HT1080 (cell line): ENCODE data around the gene PDK1. TPM values are rescaled to one million over a fixed set of nuclear protein-coding genes. Genes with fewer than 3 reads are reported as not detected.
"Not testable (repeated sequence)": the region's sequence is repeated elsewhere in the genome, so short reads cannot be mapped to it uniquely, and the experiment has no call there.

ENCODE experiments used
- DNase-seq: peaks from one replicate; pipeline ENCODE4 v3.0.0-alpha.2; 2015; ENCODE audit warnings: low read depth
- total RNA-seq: library from RNA; depleted of rRNA; stranded (reverse); fragments of >200 nt; shearing (Covaris generic); gene quantifications from 2 replicates; pipeline ENCODE4 v1.2.3, GENCODE V29; 2014

PDK1 gene
- total RNA-seq, 1 experiment from 2014 or later: 11.3 TPM

DNA sequence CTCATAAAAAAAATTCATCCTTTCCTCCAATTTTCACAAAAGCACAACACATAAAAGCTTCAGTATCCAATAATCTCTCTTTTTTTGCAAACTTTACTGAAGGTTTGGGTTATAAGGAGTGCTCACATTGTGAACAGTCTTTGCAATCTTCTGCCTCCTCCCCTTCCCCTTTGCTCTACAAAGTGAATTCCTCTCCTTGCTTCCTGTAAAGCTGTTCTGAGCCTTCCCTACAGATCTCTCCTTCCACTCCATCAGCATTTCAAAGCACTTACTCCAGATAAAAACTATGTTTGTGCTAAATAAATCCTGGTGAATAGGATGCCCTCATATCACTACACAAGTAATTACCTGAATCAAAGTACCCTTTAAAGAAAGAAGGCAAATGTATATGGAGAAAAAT, 4.6 kb upstream of the PDK1 start:
- DNase-seq: no peak

DNA sequence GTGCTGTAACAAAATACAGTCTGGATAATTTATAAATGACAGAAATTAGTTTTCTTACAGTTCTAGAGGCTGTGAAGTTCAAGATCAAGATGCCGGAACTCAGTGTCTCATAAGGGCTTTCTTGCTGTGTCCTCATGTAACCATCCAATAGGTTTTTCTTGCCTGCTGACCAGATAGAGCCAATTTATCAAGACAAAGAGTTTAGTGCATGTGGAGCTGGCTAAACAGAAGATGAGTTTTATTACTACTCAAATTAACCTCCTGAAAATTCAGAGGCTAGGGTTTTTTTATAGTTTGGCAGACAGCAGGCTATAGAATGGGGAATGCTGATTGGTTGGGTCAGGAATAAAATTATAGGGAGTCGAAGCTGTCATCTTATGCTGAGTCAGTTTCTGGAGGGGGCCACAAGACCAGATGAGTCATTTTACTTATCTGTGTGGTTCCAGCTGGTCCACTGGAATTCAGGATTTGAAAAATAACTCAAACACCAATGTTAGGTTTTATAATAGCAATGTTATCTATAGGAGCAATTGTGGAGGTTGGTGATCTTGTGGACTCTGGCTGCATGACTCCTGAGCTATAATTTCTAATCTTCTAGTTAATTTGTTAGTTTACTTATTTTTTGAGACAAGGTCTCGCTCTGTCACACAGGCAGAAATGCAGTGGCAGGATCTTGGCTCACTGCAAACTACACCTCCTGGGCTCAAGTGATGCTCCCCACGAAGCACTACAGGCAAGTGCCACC, 3.2 kb upstream of the PDK1 start:
- DNase-seq: peak; percentile 80

DNA sequence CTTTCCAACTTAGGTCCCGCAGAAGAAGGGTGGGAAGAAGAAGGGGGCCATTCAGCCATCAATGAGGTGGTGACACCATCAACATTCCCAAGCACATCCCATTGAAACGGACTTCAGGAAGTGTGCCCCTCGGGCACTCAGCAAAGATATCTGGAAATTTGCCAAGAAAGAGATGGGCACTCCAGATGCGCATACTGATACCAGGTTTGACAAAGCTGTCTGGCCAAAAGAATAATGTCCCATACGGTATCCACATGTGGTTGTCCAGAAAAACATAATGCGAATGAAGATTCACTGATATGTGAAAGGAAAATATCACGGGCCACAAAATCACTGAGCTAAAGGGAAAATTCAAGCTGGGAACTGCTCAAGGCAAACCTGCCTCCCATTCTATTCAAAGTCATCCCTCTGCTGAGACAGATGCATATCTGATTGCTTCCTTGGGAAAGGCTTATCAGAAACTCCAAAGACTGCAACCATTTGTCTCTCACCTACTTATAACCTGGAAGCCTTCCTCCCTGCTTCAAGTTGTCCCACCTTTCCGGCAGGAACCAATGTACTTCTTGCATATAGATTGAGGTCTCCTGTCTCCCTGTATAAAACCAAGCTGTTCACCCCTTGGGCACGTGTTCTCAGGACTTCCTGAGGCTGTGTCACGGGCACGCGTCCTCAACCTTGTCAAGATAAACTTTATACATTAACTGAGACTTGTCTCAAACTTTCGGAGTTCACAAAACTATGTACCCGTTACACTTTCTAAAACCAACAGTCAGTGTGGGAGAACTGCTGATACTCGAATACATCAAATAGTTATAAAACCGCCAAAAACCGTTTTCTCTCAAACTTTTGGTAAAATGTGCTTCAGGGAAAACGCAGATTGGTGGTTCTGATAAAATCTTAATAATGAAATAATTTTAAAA, 1.3 kb upstream of the PDK1 start:
- DNase-seq: no peak

DNA sequence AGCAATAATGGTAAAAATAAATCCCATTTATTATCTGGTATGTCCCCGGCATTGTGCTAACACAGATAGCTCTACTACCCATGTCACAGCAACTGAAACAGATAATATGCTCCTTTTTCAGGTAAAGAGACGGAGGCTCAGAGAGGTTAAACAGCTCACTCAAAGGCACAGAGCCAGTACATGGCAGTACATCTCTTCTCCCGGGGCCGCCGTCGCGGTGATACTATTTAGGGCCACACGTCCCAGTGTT, 693 bp upstream of the PDK1 start:
- DNase-seq: no peak

DNA sequence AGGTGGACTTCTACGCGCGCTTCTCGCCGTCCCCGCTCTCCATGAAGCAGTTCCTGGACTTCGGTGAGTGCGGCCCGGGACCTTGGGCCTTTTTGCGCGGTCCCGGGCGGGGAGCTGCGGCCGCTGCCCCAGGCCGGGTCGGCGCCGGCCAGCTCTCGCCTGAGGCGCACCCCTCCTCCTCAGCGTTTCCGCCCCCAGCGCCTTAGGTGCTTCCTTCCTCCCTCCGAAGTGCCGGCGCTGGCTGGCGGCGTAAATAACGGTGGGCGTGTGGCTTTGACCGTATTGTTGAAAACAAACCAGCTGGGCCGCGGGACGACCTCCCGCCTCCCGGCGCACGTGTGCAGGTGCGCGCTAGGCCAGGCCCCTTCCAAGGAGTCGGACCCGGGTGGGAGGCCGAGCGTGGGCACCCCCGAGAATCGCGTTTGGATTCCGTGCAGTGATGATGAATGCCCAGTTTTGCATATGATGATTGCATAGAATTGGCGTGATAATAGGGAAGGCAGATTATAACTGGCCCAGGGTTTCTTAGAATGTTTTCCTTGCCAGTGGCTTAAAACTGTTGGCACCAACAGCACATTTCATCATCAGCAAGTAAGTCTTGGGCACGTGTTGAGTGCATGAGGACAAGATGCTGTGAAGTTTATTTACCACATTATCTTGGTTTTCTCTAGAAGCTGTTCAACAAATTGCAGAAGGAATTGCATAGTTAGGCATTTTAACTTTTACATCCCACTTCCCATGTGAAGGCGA, 569 bp downstream of the PDK1 start:
- peak; percentile 74 for DNase-seq

DNA sequence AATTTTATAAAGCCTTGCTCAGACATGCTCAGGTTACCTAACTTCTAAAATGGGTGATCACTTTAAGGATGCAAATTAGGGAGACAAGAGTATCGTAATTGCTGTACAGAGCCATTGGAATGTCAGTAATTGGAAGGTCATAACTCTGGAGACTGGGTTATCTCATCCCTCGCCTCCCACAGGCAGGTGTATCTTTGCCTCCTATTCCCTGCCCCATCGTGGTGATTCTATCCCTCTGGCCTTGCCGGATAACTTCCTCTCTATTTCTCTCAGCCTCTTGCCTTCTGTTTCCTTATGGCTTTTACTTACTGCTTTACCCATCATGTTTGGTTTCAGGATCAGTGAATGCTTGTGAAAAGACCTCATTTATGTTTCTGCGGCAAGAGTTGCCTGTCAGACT, 2.5 kb downstream of the PDK1 start:
- no peak for DNase-seq

DNA sequence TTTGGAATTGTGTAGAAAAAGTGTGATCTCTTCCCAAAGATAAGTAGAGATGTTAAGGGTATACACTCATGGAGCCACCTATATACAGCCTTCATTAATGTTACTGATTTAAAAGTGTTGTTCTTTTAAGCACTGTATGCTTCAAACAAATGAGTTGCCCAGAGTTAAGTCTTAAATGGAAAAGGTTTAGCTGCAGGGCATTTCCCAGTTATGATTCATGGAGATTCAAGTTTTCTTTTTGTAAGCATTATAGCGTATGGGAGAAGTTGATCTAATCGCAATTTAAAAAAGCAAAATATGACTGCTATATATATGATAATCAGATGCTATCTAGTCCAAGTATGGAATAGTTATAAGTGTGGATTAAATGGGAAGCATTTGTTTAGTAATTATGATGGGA, 4.8 kb downstream of the PDK1 start:
- no peak for DNase-seq

DNA sequence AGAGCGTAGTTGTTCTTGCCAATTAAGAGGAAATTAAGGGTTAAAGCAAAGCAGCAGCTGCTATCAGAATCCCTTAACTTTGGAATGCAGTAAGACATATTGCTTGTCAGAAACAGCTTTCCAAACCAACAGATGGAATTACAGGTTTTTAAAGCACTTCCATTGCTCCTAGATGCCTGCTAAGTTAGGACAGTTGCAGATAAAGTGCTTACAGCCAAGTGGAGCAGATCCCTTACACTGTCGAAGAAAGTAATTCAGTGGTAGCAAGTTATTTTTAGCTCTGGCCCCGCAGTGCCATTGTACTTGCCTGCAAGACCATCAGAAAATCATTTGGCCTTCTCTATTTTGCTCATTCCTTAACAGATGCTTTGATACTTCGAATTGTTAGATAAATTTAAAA, 5.4 kb downstream of the PDK1 start:
- no peak for DNase-seq

DNA sequence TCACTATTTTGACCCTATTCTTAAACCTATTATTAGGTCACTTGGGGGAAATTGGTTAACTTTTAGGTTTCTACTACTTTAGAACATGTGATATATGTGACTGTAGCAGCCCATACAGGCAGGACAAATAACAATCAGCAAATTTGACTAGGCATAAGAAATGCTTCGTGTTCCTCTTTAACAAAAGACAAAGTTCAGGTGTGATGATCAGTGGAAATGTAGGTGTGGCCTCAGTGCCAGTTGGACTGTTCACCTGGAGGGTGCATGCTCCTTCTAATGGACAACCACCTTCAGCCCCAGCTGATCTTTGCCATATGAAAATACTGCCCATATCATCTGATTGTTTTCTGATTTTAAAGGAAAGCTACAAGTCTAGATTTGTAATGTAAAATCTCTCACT, 6.4 kb downstream of the PDK1 start:
- DNase-seq: no peak

DNA sequence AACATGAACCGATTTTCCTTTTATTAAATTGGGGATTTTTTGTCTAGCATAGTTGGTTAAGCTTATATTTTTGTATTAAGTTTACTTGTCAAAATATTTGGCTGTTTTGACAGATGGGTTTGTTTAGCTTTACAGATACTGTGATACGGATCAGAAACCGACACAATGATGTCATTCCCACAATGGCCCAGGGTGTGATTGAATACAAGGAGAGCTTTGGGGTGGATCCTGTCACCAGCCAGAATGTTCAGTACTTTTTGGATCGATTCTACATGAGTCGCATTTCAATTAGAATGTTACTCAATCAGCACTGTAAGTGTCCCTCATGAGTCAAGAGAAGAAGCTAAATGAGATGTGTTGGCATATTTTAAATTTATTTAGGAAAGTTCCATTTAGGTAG, 8.5 kb downstream of the PDK1 start:
- DNase-seq: no peak

DNA sequence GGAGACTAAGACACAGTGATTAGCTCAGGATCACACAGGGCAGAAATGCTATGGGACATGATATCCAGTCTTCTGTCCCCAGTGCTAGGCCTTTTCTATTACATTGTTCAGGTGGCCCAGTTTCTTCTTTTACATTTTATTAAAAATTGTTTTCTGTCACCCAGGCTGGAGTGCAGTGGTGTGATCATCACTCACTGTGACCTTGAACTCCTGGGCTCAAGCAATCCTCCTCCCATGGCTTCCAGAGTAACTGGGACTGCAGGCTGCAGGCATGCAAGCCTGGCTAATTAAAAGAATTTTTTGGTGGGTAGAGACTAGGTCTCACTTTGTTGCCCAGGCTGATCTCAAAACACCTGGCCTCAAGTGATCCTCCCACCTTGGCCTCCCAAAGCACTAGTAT, 15.4 kb downstream of the PDK1 start:
- DNase-seq: no peak

DNA sequence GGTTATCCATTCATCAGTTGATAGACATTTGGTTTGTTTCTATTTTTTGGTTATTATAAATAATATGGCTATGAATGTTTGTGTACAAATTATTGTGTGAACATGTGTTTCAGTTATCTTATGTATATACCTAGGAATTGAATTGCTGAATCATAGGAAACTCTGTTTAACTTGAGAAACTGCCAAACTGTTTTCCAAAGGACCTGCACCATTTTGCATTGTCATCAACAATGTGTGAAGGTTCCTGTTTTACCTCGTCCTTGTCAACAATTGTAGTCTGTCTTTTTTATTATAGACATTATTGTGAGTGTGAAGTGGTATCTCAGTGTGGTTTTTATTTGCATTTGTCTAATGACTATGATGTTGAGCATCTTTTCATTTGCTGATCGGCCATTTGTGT, 17.1 kb downstream of the PDK1 start:
- DNase-seq: no peak

DNA sequence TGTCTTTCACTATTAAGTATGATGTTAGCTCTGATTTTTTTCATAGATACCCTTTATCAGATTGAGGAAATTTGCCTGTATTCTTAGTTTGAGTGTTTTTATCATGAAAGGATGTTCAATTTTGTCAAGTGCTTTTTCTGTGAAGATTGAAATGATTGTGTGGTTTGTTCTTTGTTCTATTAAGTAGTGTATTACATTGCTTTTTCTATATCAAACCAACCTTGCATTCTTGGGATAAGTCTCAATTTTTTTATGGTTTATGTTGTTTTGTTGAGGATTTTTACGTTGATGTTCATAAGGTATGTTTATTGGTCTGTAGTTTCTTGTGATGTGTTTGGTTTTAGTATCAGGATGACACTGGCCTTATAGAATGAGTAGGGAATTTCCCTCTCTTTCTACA, 19.1 kb downstream of the PDK1 start:
- no peak for DNase-seq

DNA sequence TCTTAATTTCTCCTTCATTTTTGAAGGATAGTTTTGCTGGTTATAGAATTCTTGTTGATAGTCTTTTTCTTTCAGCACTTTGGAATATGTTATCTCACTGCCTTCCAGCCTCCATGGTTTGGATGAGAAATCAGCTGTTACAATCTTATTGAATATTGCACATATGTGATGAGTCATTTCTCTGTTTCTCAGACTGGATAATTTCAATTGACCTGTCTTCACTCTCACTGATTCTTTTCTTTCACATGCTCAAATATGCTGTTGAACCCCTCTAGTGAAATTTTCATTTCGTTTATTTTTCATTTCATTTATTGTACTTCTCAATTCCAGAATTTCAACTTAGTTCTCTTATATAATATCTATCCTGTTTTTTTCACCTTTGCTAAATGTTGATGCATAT, 22.2 kb downstream of the PDK1 start:
- DNase-seq: no peak

DNA sequence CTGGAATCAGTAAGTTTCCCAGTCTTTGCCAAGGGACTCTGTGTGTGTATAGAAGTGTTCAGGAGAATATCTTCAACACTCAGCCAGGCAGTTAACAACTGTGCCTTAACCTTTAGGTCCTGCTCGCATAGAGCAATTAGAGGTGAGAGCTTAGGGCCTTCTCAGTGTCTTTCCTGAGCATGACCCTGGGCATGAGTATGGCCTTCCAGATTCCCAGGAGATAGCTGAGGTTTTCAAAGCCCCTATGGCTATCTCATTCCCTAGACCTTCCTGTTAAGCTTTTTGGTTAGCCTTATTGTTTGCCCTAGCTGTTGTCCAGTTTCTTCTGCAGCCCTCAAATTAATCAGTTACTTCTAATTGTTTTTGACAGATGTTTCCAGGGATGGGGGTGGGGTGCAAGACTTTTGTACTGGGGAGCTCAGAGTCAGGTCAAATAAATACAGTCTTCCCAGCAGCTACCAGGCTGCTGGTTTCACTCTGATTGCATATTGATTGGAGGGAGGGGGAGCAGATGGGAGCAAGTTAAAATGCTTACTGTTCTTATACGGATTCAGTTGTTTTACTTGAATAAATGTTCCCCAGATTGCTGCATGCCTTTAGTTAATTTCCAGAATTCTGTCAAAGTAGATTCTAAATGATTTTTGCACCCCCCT, 23.1 kb downstream of the PDK1 start:
- DNase-seq: no peak

DNA sequence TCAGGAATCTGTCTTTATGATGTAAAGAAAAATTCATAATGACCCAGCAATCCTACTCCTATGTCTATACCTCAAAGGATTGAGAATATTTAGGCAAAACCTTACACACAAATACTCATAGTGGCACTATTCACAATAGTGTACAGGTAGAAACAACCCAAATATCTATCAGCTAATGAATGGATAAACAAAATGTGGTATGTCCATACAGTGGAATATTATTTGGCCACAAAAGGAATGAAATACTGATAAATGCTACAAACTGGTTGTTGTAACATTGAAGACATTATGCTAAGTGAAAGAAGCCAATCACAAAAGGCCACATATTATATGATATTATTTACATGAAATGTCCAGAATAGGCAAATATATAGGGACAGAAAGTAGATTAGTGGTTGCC, 24.7 kb downstream of the PDK1 start:
- DNase-seq: no peak

DNA sequence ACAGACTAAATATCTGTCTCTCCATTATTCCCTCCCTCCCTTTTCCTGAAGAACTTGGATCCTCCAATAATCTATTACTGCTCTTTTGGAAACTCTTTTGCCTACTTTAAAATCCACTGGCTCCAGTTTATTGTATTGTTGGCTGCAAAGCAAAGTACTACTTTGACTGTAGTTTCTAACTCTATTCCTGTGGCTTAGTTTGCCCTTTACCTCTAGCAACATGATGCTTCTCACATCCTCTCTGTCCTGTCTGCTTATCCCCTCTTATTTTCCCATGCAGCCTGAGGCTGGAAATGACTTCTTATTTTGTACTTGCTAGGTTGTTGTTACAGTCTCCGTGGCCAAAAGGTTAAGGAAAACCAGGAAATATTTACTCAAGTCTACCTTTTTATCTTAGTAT, 26.8 kb downstream of the PDK1 start:
- DNase-seq: no peak

DNA sequence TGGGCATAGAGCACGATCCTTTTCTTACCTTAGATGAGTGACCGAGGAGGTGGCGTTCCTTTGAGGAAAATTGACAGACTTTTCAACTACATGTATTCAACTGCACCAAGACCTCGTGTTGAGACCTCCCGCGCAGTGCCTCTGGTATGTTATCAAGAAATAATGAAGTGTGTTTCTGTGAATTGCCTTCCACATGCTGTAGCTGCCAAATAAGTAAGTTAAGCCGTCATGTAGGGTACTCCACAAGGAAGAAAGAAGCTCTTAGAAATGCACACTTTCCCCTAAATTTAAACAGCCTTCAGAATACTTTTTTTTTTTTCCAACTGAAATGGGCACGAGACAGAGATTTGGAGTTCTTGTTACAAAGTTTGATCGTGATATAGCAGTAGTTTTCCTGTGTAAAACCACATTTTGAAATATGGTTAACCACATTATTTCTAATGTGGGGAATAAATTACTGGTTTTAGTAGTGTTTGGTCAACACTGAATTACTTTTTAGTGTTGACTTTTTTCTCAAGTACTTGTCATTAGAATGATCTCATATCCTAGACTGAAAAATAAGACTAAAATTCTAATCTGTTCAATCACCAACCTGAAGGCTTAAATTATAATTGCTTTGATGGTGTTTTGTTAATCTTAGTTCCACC, 30.5 kb downstream of the PDK1 start:
- DNase-seq: no peak

DNA sequence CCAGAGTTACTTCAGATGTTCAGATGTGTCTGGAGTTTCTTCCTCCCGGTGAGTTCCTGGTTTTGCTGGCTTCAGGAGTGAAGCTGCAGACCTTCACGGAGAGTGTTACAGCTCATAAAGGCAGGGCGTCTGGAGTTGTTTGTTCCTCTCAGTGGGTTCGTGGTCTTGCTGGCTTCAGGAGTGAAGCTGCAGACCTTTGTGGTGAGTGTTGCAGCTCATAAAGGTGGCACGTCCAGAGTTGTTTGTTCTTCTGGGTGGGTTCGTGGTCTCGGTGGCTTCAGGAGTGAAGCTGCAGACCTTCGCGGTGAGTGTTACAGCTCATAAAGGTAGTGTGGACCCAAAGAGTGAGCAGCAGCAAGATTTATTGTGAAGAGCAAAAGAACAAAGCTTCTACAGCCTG, 31.3 kb downstream of the PDK1 start:
- DNase-seq: not testable (repeated sequence)

DNA sequence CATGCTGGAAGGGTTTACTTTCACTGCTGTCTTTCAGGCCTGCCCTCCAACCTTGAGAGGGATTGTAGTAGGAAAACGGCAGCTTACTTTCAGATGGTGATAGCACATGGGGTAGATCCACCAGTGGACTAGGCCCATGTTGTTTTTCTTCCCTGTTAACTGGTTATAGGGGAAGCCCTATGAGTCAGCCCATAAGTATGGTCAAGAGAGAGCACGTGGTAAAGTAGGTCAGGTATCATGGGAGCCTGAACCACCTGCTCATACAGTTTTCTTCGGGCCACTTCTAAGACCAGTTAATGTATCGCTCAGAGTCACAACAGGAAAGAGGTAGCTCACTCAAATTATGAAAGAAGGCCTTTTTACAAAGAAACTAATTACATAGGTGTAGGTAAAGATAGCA, 33.0 kb downstream of the PDK1 start:
- DNase-seq: peak; percentile 47

DNA sequence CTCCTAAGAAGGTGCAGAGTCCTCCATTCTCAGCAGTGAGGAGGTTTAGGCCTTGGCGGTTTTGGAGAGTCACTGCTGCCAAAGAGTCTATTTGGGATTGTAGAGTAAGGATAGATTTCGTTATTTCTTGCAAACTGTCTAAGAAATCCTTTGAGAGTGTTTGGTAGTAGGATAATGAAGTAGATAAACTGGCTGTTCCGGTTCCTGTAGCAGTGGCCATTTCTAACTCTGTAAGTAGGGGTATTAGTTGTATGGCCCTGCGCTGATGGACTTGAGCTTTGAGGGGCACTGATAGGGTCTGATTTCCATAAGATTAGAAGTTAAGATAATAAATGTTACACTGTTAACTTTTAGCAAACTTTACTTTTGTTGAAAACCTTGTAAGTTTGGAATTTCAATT, 35.5 kb downstream of the PDK1 start:
- DNase-seq: not testable (repeated sequence)
